Measurements from ENCODE around the gene IL5.
"Not testable (repeated sequence)": the region's sequence is repeated elsewhere in the genome, so short reads cannot be mapped to it uniquely, and the experiment has no call there.

The IL5 gene

GRCh38 chr5:132543472-132544201, at the start of gene IL5:
TSS of gene IL5 (minus strand) at chr5:132543522. CDS start at chr5:132543478, 44 bp downstream.
- Histone ChIP-seq H3K27ac (ENCODE audit: low read depth, low read length) (no peak within 1 kb of the TSS), H3K4me1 (ENCODE audit: insufficient read depth, low read length) (no peaks in the 10 kb centered on the region), H3K9ac (ENCODE audit: low read length) (no peak within 1 kb of the TSS), H3K4me3 (ENCODE audit: low read depth in 1 of 2, low read length in 2 of 2) (no peak within 1 kb of the TSS), H3K27me3 (ENCODE audit: control insufficient read depth in 1 of 2, insufficient read depth in 2 of 2, low read length in 2 of 2) (no peaks in the 10 kb centered on the region), H3K36me3 (ENCODE audit: insufficient read depth, low read length) (no peaks in the 10 kb centered on the region), H3K9me3 (ENCODE audit: low read length) (no peaks in the 10 kb centered on the region)

DNA sequence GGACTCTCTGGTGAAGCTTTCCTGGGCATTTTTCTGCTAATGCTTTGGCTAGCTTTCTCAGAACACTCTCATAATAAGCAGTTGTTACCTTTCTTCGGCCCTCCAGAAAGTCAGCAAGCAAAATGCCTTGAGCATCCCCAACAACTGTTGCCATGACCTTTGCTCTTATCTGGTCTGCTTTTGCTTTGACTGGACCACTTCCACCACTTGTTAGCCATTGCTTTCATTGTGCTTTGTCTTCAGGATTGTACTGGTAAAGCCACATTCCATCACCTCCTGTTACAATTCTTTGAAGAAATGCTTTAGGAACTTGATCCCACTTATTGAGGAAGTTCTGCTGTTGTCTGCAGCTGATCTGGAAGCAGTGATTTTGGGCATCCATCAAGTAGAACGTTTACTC, 49.2 kb upstream of the IL5 start:
- Histone ChIP-seq H3K9ac (ENCODE audit: low read length) (no peak overlapping the region), H3K9me3 (ENCODE audit: low read length) (no peaks in the 10 kb centered on the region), H3K4me1 (ENCODE audit: insufficient read depth, low read length) (no peaks in the 10 kb centered on the region), H3K36me3 (ENCODE audit: insufficient read depth, low read length) (peaks cover 72% of the 10 kb centered on the region), H3K27ac (ENCODE audit: low read depth, low read length) (no peak overlapping the region), H3K27me3 (ENCODE audit: control insufficient read depth in 1 of 2, insufficient read depth in 2 of 2, low read length in 2 of 2) (no peaks in the 10 kb centered on the region), H3K4me3 (ENCODE audit: low read depth in 1 of 2, low read length in 2 of 2) (no peak overlapping the region)

- Histone ChIP-seq H3K9me3 (ENCODE audit: low read length) (no peaks in the 10 kb centered on the region), H3K27ac (ENCODE audit: low read depth, low read length) (no peak overlapping the region), H3K9ac (ENCODE audit: low read length) (no peak overlapping the region), H3K27me3 (ENCODE audit: control insufficient read depth in 1 of 2, insufficient read depth in 2 of 2, low read length in 2 of 2) (no peaks in the 10 kb centered on the region), H3K36me3 (ENCODE audit: insufficient read depth, low read length) (peaks cover 64% of the 10 kb centered on the region), H3K4me1 (ENCODE audit: insufficient read depth, low read length) (no peaks in the 10 kb centered on the region), H3K4me3 (ENCODE audit: low read depth in 1 of 2, low read length in 2 of 2) (no peak overlapping the region)
These were observed 47.8 kb upstream of the IL5 start for GRCh38 chr5:132591145-132591544.

DNA sequence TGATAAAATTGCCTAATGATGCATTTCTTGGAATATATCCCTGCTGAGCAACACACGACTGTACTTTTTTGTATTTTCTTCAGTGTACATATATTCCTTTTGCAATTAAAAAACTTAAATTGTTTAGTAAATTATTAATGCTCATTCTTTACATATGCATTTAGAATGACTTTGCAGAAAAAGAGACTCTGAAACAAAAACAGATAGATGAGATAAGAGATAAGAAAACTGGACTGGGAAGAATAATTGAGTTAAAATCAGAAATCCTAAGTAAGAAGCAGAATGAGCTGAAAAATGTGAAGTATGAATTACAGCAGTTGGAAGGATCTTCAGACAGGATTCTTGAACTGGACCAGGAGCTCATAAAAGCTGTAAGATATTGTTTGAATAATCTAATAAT, 46.1 kb upstream of the IL5 start:
- Histone ChIP-seq H3K36me3 (ENCODE audit: insufficient read depth, low read length) (peaks cover 52% of the 10 kb centered on the region), H3K4me1 (ENCODE audit: insufficient read depth, low read length) (no peaks in the 10 kb centered on the region), H3K9ac (ENCODE audit: low read length) (no peak overlapping the region), H3K9me3 (ENCODE audit: low read length) (no peaks in the 10 kb centered on the region), H3K4me3 (ENCODE audit: low read depth in 1 of 2, low read length in 2 of 2) (no peak overlapping the region), H3K27ac (ENCODE audit: low read depth, low read length) (no peak overlapping the region), H3K27me3 (ENCODE audit: control insufficient read depth in 1 of 2, insufficient read depth in 2 of 2, low read length in 2 of 2) (no peaks in the 10 kb centered on the region)

- H3K36me3 ChIP-seq (ENCODE audit: insufficient read depth, low read length), result peaks cover 33% of the 10 kb centered on the region
- H3K9ac ChIP-seq (ENCODE audit: low read length), result no peak overlapping the region
These were observed 42.7 kb upstream of the IL5 start for GRCh38 chr5:132586063-132586462.

GRCh38 chr5:132584560-132584959, 41.2 kb upstream of the IL5 start:
- H3K4me3 ChIP-seq (ENCODE audit: low read depth in 1 of 2, low read length in 2 of 2); H3K9me3 ChIP-seq (ENCODE audit: low read length); H3K9ac ChIP-seq (ENCODE audit: low read length); H3K27ac ChIP-seq (ENCODE audit: low read depth, low read length); H3K27me3 ChIP-seq (ENCODE audit: control insufficient read depth in 1 of 2, insufficient read depth in 2 of 2, low read length in 2 of 2); H3K4me1 ChIP-seq (ENCODE audit: insufficient read depth, low read length): not testable (repeated sequence)
- peaks cover 30% of the 10 kb centered on the region for H3K36me3 ChIP-seq (ENCODE audit: insufficient read depth, low read length)

More at GRCh38 chr5:132586063-132586462, 42.7 kb upstream of the IL5 start:
- Histone ChIP-seq H3K4me1 (ENCODE audit: insufficient read depth, low read length) (no peaks in the 10 kb centered on the region), H3K4me3 (ENCODE audit: low read depth in 1 of 2, low read length in 2 of 2) (no peak overlapping the region), H3K9me3 (ENCODE audit: low read length) (no peaks in the 10 kb centered on the region), H3K27ac (ENCODE audit: low read depth, low read length) (no peak overlapping the region), H3K27me3 (ENCODE audit: control insufficient read depth in 1 of 2, insufficient read depth in 2 of 2, low read length in 2 of 2) (no peaks in the 10 kb centered on the region)

GRCh38 chr5:132576123-132576522, 32.8 kb upstream of the IL5 start:
- H3K36me3 ChIP-seq (ENCODE audit: insufficient read depth, low read length), result peaks cover 25% of the 10 kb centered on the region
- H3K4me3 ChIP-seq (ENCODE audit: low read depth in 1 of 2, low read length in 2 of 2), result no peak overlapping the region
- no peak overlapping the region for H3K27ac ChIP-seq (ENCODE audit: low read depth, low read length)
- H3K9me3 ChIP-seq (ENCODE audit: low read length), result no peaks in the 10 kb centered on the region
- H3K4me1 ChIP-seq (ENCODE audit: insufficient read depth, low read length), result no peaks in the 10 kb centered on the region
- no peaks in the 10 kb centered on the region for H3K27me3 ChIP-seq (ENCODE audit: control insufficient read depth in 1 of 2, insufficient read depth in 2 of 2, low read length in 2 of 2)
- no peak overlapping the region for H3K9ac ChIP-seq (ENCODE audit: low read length)

GRCh38 chr5:132566657-132567056, 23.3 kb upstream of the IL5 start:
- no peak overlapping the region for H3K4me3 ChIP-seq (ENCODE audit: low read depth in 1 of 2, low read length in 2 of 2)
- peaks cover 6% of the 10 kb centered on the region for H3K9me3 ChIP-seq (ENCODE audit: low read length)
- H3K9ac ChIP-seq (ENCODE audit: low read length), result no peak overlapping the region
- H3K27me3 ChIP-seq (ENCODE audit: control insufficient read depth in 1 of 2, insufficient read depth in 2 of 2, low read length in 2 of 2), result no peaks in the 10 kb centered on the region
- H3K36me3 ChIP-seq (ENCODE audit: insufficient read depth, low read length), result peaks cover 34% of the 10 kb centered on the region
- H3K27ac ChIP-seq (ENCODE audit: low read depth, low read length), result no peak overlapping the region
- no peaks in the 10 kb centered on the region for H3K4me1 ChIP-seq (ENCODE audit: insufficient read depth, low read length)

DNA sequence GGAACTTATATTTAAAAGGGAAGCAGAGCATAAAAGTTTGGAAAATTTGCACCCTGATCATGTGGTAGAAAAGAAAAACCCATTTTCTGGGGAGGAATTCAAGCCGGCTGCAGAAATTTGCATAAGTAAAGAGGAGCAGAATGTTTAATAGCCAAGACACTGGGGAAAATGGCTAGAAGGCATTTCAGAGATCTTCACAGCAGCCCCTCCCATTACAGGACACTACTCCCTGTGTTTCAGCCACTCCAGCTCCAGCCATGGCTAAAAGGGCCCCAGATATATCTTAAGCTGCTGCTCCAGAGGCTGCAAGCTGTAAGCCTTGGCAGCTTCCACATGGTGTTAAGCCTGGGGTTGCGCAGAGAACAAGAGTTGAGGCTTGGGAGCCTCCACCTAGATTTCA, 21.2 kb upstream of the IL5 start:
- not testable (repeated sequence) for H3K9ac ChIP-seq (ENCODE audit: low read length); H3K9me3 ChIP-seq (ENCODE audit: low read length); H3K4me3 ChIP-seq (ENCODE audit: low read depth in 1 of 2, low read length in 2 of 2); H3K4me1 ChIP-seq (ENCODE audit: insufficient read depth, low read length); H3K27ac ChIP-seq (ENCODE audit: low read depth, low read length); H3K27me3 ChIP-seq (ENCODE audit: control insufficient read depth in 1 of 2, insufficient read depth in 2 of 2, low read length in 2 of 2)
- peaks cover 48% of the 10 kb centered on the region for H3K36me3 ChIP-seq (ENCODE audit: insufficient read depth, low read length)

- Histone ChIP-seq H3K4me1 (ENCODE audit: insufficient read depth, low read length) (peaks cover 13% of the 10 kb centered on the region), H3K9ac (ENCODE audit: low read length) (no peak overlapping the region), H3K4me3 (ENCODE audit: low read depth in 1 of 2, low read length in 2 of 2) (no peak overlapping the region), H3K9me3 (ENCODE audit: low read length) (peaks cover 6% of the 10 kb centered on the region), H3K36me3 (ENCODE audit: insufficient read depth, low read length) (peaks cover 43% of the 10 kb centered on the region), H3K27me3 (ENCODE audit: control insufficient read depth in 1 of 2, insufficient read depth in 2 of 2, low read length in 2 of 2) (no peaks in the 10 kb centered on the region), H3K27ac (ENCODE audit: low read depth, low read length) (no peak overlapping the region)
These were observed 18.3 kb upstream of the IL5 start for GRCh38 chr5:132561601-132562000.

GRCh38 chr5:132559383-132560060, 16.2 kb upstream of the IL5 start:
- H3K4me3 ChIP-seq (ENCODE audit: low read depth in 1 of 2, low read length in 2 of 2), result no peak overlapping the region
- peaks cover 6% of the 10 kb centered on the region for H3K9me3 ChIP-seq (ENCODE audit: low read length)
- H3K4me1 ChIP-seq (ENCODE audit: insufficient read depth, low read length), result peaks cover 13% of the 10 kb centered on the region
- H3K27ac ChIP-seq (ENCODE audit: low read depth, low read length), result no peak overlapping the region
- H3K9ac ChIP-seq (ENCODE audit: low read length), result no peak overlapping the region
- H3K27me3 ChIP-seq (ENCODE audit: control insufficient read depth in 1 of 2, insufficient read depth in 2 of 2, low read length in 2 of 2), result no peaks in the 10 kb centered on the region
- peaks cover 32% of the 10 kb centered on the region for H3K36me3 ChIP-seq (ENCODE audit: insufficient read depth, low read length)

All from muscle layer of colon (tissue), 2 donors.